Thymus (tissue), 11 donors: ENCODE results near the gene SAT2. TPM values are rescaled to one million over a fixed set of nuclear protein-coding genes. Genes with fewer than 3 reads are reported as not detected.

Source experiments
- DNase-seq, 9 donors: peaks; one replicate each; pipeline ENCODE4 v3.0.0-alpha.2; 2013; ENCODE audit warnings: low spot score in 9 of 9, low read depth in 6 of 9, missing footprints in 1 of 9
- H3K27ac ChIP-seq, 2 donors: one replicate each; pipeline ENCODE4 v1.5.1; 2013; ENCODE audit warnings: control low read depth in 1 of 2, low read depth in 1 of 2, low read length in 1 of 2, mild to moderate bottlenecking in 1 of 2, moderate library complexity in 1 of 2
- H3K27me3 ChIP-seq, 2 donors: one replicate each; pipeline ENCODE4 v1.5.1; 2013; ENCODE audit warnings: low read length in 1 of 2; ENCODE audit not compliant: control insufficient read depth in 2 of 2, insufficient read depth in 1 of 2
- H3K36me3 ChIP-seq, 2 donors: one replicate each; pipeline ENCODE4 v1.5.1; 2013; ENCODE audit warnings: low read length in 1 of 2, mild to moderate bottlenecking in 1 of 2, moderate library complexity in 1 of 2; ENCODE audit not compliant: control insufficient read depth in 2 of 2, insufficient read depth in 2 of 2
- H3K4me1 ChIP-seq, 2 donors: one replicate each; pipeline ENCODE4 v1.5.1; 2013; ENCODE audit warnings: low read length in 2 of 2; ENCODE audit not compliant: control insufficient read depth in 2 of 2, insufficient read depth in 2 of 2
- H3K4me3 ChIP-seq, 2 donors: one replicate each; pipeline ENCODE4 v1.5.1; 2013; ENCODE audit warnings: low read length in 2 of 2, control low read depth in 1 of 2, mild to moderate bottlenecking in 1 of 2
- H3K9me3 ChIP-seq, 2 donors: one replicate each; pipeline ENCODE4 v1.5.1; 2013; ENCODE audit warnings: low read length in 1 of 2, mild to moderate bottlenecking in 1 of 2; ENCODE audit not compliant: control insufficient read depth in 2 of 2, insufficient read depth in 1 of 2
- WGBS: extraction: QIAGEN DNeasy Blood & Tissue Kit; methylation state at CpG from one replicate; pipeline ENCODE4 v1.1.7; 2013; 5-methylcytosine and 5-hydroxymethylcytosine counted together
- polyA plus RNA-seq: library from polyadenylated mRNA; stranded (reverse); fragments of 200-250 nt; gene quantifications from one replicate; pipeline ENCODE4 v1.2.3, GENCODE V29; 2013
- total RNA-seq: library from RNA; stranded (reverse); fragments of 120-200 nt; gene quantifications from one replicate; pipeline ENCODE4 v1.2.4, GENCODE V29; 2013
- donor health status: healthy.

Gene SAT2
- total and polyA plus RNA-seq, 2 donors: 31.9 to 163 TPM

- H3K4me1 ChIP-seq: peaks cover 23 to 73% of the 10 kb centered on the region in 2 donors
- peaks cover 0 to 12% of the 10 kb centered on the region in 2 donors for H3K9me3 ChIP-seq
- 94% methylated on average over 23 of the region's 23 CpGs for WGBS
- H3K36me3 ChIP-seq: peaks cover 43 to 54% of the 10 kb centered on the region in 2 donors
- H3K4me3 ChIP-seq: peak overlapping the region in 1 of 2 donors; percentile 1
- no peaks in the 10 kb centered on the region for H3K27me3 ChIP-seq
- no peak for DNase-seq
- H3K27ac ChIP-seq: peak overlapping the region in 1 of 2 donors; percentile 98
Observed at GRCh38 chr17:7580604-7581575, 46.7 kb downstream of the SAT2 start.

- H3K36me3 ChIP-seq: peaks cover 52 to 59% of the 10 kb centered on the region in 2 donors
- H3K4me3 ChIP-seq: peak overlapping the region in 1 of 2 donors; percentile 1
- DNase-seq: no peak
- H3K9me3 ChIP-seq: peaks cover 0 to 12% of the 10 kb centered on the region in 2 donors
- peaks cover 28 to 73% of the 10 kb centered on the region in 2 donors for H3K4me1 ChIP-seq
- 85% methylated on average over 12 of the region's 12 CpGs for WGBS
- H3K27me3 ChIP-seq: no peaks in the 10 kb centered on the region
- H3K27ac ChIP-seq: peak overlapping the region; percentile 44 to 81
Observed at GRCh38 chr17:7579834-7580603, 47.6 kb downstream of the SAT2 start.

- peak within 1 kb of the TSS in 1 of 2 donors; percentile 1 for H3K4me3 ChIP-seq
- no peaks in the 10 kb centered on the region for H3K27me3 ChIP-seq
- peaks cover 20 to 73% of the 10 kb centered on the region in 2 donors for H3K4me1 ChIP-seq
- 55% methylated on average over 7 of the region's 7 CpGs for WGBS
- H3K9me3 ChIP-seq: peaks cover 0 to 12% of the 10 kb centered on the region in 2 donors
- H3K36me3 ChIP-seq: peaks cover 60 to 67% of the 10 kb centered on the region in 2 donors
- DNase-seq: peak in 1 of 9 donors; percentile 54
- H3K27ac ChIP-seq: peak within 1 kb of the TSS; percentile 68 to 81
Observed at GRCh38 chr17:7579001-7579833, 48.4 kb downstream of the SAT2 start, which contains the start of gene CD68. Gene CD68 (plus strand): TSS chr17:7579638. CDS start chr17:7579678, 40 bp downstream.

GRCh38 chr17:7577327-7578199 lies 50.1 kb downstream of the SAT2 start:
- WGBS: 97% methylated on average over 17 of the region's 17 CpGs
- Histone ChIP-seq H3K9me3 (peaks cover 0 to 6% of the 10 kb centered on the region in 2 donors), H3K4me3 (no peak overlapping the region), H3K27me3 (no peaks in the 10 kb centered on the region), H3K4me1 (peaks cover 16 to 64% of the 10 kb centered on the region in 2 donors), H3K27ac (peak overlapping the region in 1 of 2 donors; percentile 15), H3K36me3 (peaks cover 63 to 72% of the 10 kb centered on the region in 2 donors)
- DNase-seq: no peak

- H3K4me3 ChIP-seq: no peak overlapping the region
Observed at GRCh38 chr17:7576432-7576937, 51.1 kb downstream of the SAT2 start.

More at GRCh38 chr17:7576432-7576937, 51.1 kb downstream of the SAT2 start:
- WGBS: 94% methylated on average over 14 of the region's 14 CpGs
- H3K4me1 ChIP-seq: peaks cover 11 to 60% of the 10 kb centered on the region in 2 donors
- H3K27me3 ChIP-seq: no peaks in the 10 kb centered on the region
- peaks cover 0 to 3% of the 10 kb centered on the region in 2 donors for H3K9me3 ChIP-seq
- H3K36me3 ChIP-seq: peaks cover 63 to 72% of the 10 kb centered on the region in 2 donors
- H3K27ac ChIP-seq: no peak overlapping the region
- no peak for DNase-seq

Other genes starting within 250 kb of the SAT2 start
- gene TNK1, start 246.7 kb downstream of the SAT2 start, total RNA-seq: 1.8 TPM
- gene TNK1, start 246.7 kb downstream of the SAT2 start, polyA plus RNA-seq: 7.2 TPM
- 9.3 TPM for gene PLSCR3, start 233.3 kb downstream of the SAT2 start, total RNA-seq
- gene PLSCR3, start 233.3 kb downstream of the SAT2 start, polyA plus RNA-seq: 32.7 TPM
- 109 TPM for gene TMEM256, start 223.7 kb downstream of the SAT2 start, total RNA-seq
- gene TMEM256, start 223.7 kb downstream of the SAT2 start, polyA plus RNA-seq: 152 TPM
- gene NLGN2, start 220.0 kb downstream of the SAT2 start, total RNA-seq: 0.38 TPM
- gene NLGN2, start 220.0 kb downstream of the SAT2 start, polyA plus RNA-seq: 5.6 TPM
- gene SPEM1, start 207.5 kb downstream of the SAT2 start, total RNA-seq: not detected
- not detected for gene SPEM1, start 207.5 kb downstream of the SAT2 start, polyA plus RNA-seq
- not detected for gene SPEM2, start 202.2 kb downstream of the SAT2 start, total RNA-seq
- gene SPEM2, start 202.2 kb downstream of the SAT2 start, polyA plus RNA-seq: 0.02 TPM
- not detected for gene SPEM3, start 199.0 kb downstream of the SAT2 start, total RNA-seq
- not detected for gene SPEM3, start 199.0 kb downstream of the SAT2 start, polyA plus RNA-seq
- gene TMEM102, start 192.4 kb downstream of the SAT2 start, total RNA-seq: 6.8 TPM
- gene TMEM102, start 192.4 kb downstream of the SAT2 start, polyA plus RNA-seq: 5.1 TPM
- 5.8 TPM for gene FGF11, start 188.3 kb downstream of the SAT2 start, total RNA-seq
- 5.5 TPM for gene FGF11, start 188.3 kb downstream of the SAT2 start, polyA plus RNA-seq
- gene CHRNB1, start 182.8 kb downstream of the SAT2 start, total RNA-seq: 12.9 TPM
- gene CHRNB1, start 182.8 kb downstream of the SAT2 start, polyA plus RNA-seq: 18.5 TPM
- 10.9 TPM for gene ZBTB4, start 148.2 kb downstream of the SAT2 start, total RNA-seq
- gene ZBTB4, start 148.2 kb downstream of the SAT2 start, polyA plus RNA-seq: 29.5 TPM
- gene SLC35G6, start 146.4 kb downstream of the SAT2 start, total RNA-seq: not detected
- gene SLC35G6, start 146.4 kb downstream of the SAT2 start, polyA plus RNA-seq: 0.09 TPM
- gene POLR2A, start 143.5 kb downstream of the SAT2 start, total RNA-seq: 23.5 TPM
- 33.5 TPM for gene POLR2A, start 143.5 kb downstream of the SAT2 start, polyA plus RNA-seq
- gene TNFSF12, start 78.8 kb downstream of the SAT2 start, total RNA-seq: 4.2 TPM
- gene TNFSF12, start 78.8 kb downstream of the SAT2 start, polyA plus RNA-seq: 21.3 TPM
- gene TNFSF13, start 69.1 kb downstream of the SAT2 start, total RNA-seq: 6.4 TPM
- gene TNFSF13, start 69.1 kb downstream of the SAT2 start, polyA plus RNA-seq: 19.6 TPM
- gene SENP3, start 65.9 kb downstream of the SAT2 start, total RNA-seq: 54.2 TPM
- 44.7 TPM for gene SENP3, start 65.9 kb downstream of the SAT2 start, polyA plus RNA-seq
- gene CD68, start 48.2 kb downstream of the SAT2 start, total RNA-seq: 47.0 TPM
- gene CD68, start 48.2 kb downstream of the SAT2 start, polyA plus RNA-seq: 124 TPM
- gene MPDU1, start 44.0 kb downstream of the SAT2 start, total RNA-seq: 57.8 TPM
- 48.0 TPM for gene MPDU1, start 44.0 kb downstream of the SAT2 start, polyA plus RNA-seq
- 0.94 TPM for gene SOX15, start 37.7 kb downstream of the SAT2 start, total RNA-seq
- gene SOX15, start 37.7 kb downstream of the SAT2 start, polyA plus RNA-seq: 5.2 TPM
- 33.3 TPM for gene FXR2, start 12.9 kb downstream of the SAT2 start, total RNA-seq
- gene FXR2, start 12.9 kb downstream of the SAT2 start, polyA plus RNA-seq: 36.6 TPM
- 0.09 TPM for gene SHBG, start 2.3 kb upstream of the SAT2 start, total RNA-seq
- 0.62 TPM for gene SHBG, start 2.3 kb upstream of the SAT2 start, polyA plus RNA-seq
- 0.05 TPM for gene ATP1B2, start 23.1 kb upstream of the SAT2 start, total RNA-seq
- gene ATP1B2, start 23.1 kb upstream of the SAT2 start, polyA plus RNA-seq: 1.3 TPM
- 34.3 TPM for gene TP53, start 59.7 kb upstream of the SAT2 start, total RNA-seq
- gene TP53, start 59.7 kb upstream of the SAT2 start, polyA plus RNA-seq: 31.9 TPM
- 13.2 TPM for gene WRAP53, start 60.7 kb upstream of the SAT2 start, total RNA-seq
- 14.2 TPM for gene WRAP53, start 60.7 kb upstream of the SAT2 start, polyA plus RNA-seq
- gene EFNB3, start 77.4 kb upstream of the SAT2 start, total RNA-seq: 0.52 TPM
- 0.52 TPM for gene EFNB3, start 77.4 kb upstream of the SAT2 start, polyA plus RNA-seq
- gene DNAH2, start 89.9 kb upstream of the SAT2 start, total RNA-seq: 0.14 TPM
- gene DNAH2, start 89.9 kb upstream of the SAT2 start, polyA plus RNA-seq: 0.07 TPM
- 6.3 TPM for gene KDM6B, start 206.4 kb upstream of the SAT2 start, total RNA-seq
- gene KDM6B, start 206.4 kb upstream of the SAT2 start, polyA plus RNA-seq: 16.3 TPM
- 1.6 TPM for gene TMEM88, start 227.2 kb upstream of the SAT2 start, total RNA-seq
- gene TMEM88, start 227.2 kb upstream of the SAT2 start, polyA plus RNA-seq: 29.1 TPM
- gene NAA38, start 229.7 kb upstream of the SAT2 start, total RNA-seq: 155 TPM
- 85.3 TPM for gene NAA38, start 229.7 kb upstream of the SAT2 start, polyA plus RNA-seq
- gene CYB5D1, start 230.2 kb upstream of the SAT2 start, total RNA-seq: 8.2 TPM
- 6.0 TPM for gene CYB5D1, start 230.2 kb upstream of the SAT2 start, polyA plus RNA-seq